NCI-H446 treated with DMSO at 0.1 percent for 48 hours (cell line): ENCODE measurements around the gene TPSD1.
"Not testable (repeated sequence)": the region's sequence is repeated elsewhere in the genome, so short reads cannot be mapped to it uniquely, and the experiment has no call there.

Experiments used
- DNase-seq: peaks from one replicate; lab custom pipeline; 2025; lab: John Stamatoyannopoulos, UW

TPSD1 gene

GRCh38 chr16:1241081-1241480 is 14.8 kb upstream of the TPSD1 start:
- DNase-seq = not testable (repeated sequence)

GRCh38 chr16:1243363-1243762 is 12.5 kb upstream of the TPSD1 start:
- DNase-seq = not testable (repeated sequence)

GRCh38 chr16:1243907-1244850 is 11.7 kb upstream of the TPSD1 start:
- DNase-seq = not testable (repeated sequence)

- no peak for DNase-seq
Measured at GRCh38 chr16:1244881-1245280, 11.0 kb upstream of the TPSD1 start.

GRCh38 chr16:1245452-1246020 is 10.3 kb upstream of the TPSD1 start:
- DNase-seq = no peak

- DNase-seq = not testable (repeated sequence)
Measured at GRCh38 chr16:1247903-1248537, 7.8 kb upstream of the TPSD1 start.

GRCh38 chr16:1249031-1249755 is 6.7 kb upstream of the TPSD1 start:
- not testable (repeated sequence) for DNase-seq

- not testable (repeated sequence) for DNase-seq
Measured at GRCh38 chr16:1253701-1254364, 2.0 kb upstream of the TPSD1 start.

GRCh38 chr16:1254821-1255220 is 1.0 kb upstream of the TPSD1 start:
- DNase-seq = not testable (repeated sequence)

GRCh38 chr16:1256296-1256873 is 516 bp downstream of the TPSD1 start:
- not testable (repeated sequence) for DNase-seq

GRCh38 chr16:1256874-1257322 is 1.0 kb downstream of the TPSD1 start:
- no peak for DNase-seq

- DNase-seq = no peak
Measured at GRCh38 chr16:1257561-1258224, 1.8 kb downstream of the TPSD1 start.

- DNase-seq = no peak
Measured at GRCh38 chr16:1258225-1258600, 2.3 kb downstream of the TPSD1 start.

- DNase-seq = no peak
Measured at GRCh38 chr16:1258906-1259759, 3.3 kb downstream of the TPSD1 start.

GRCh38 chr16:1259760-1260068 is 3.8 kb downstream of the TPSD1 start:
- DNase-seq = no peak

GRCh38 chr16:1260101-1260680 is 4.3 kb downstream of the TPSD1 start:
- DNase-seq = no peak

- no peak for DNase-seq
Measured at GRCh38 chr16:1261131-1261892, 5.4 kb downstream of the TPSD1 start.

GRCh38 chr16:1262210-1262845 is 6.5 kb downstream of the TPSD1 start:
- no peak for DNase-seq
